IMR-90 (cell line): ENCODE data around the gene C2CD4D. TPM values are rescaled to one million over a fixed set of nuclear protein-coding genes. Genes with fewer than 3 reads are reported as not detected.

Source experiments
- ATAC-seq: fragments of 200-7000 bp; cut with Tn5 transposase; 2 replicates; pipeline ENCODE4 v1.9.1; 2020; ENCODE audit warnings: low read depth, mild to moderate bottlenecking, moderate library complexity
- BruUV-seq: library from RNA; stranded (reverse); fragments of 400-500 nt; replicated peaks from 2 replicates; lab custom pipeline; 2021; lab: Mats Ljungman, UMichigan
- CTCF ChIA-PET: fragments of 300-600 bp; formaldehyde crosslinking; extraction: SDS; loops from one replicate; lab custom pipeline; 2021; ENCODE audit warnings: antibody characterized with exemption; lab: Yijun Ruan, JAX
- POLR2A ChIA-PET: fragments of 300-600 bp; sonication (Branson Sonifier 250); formaldehyde crosslinking; loops from one replicate; lab custom pipeline; 2022; ENCODE audit warnings: antibody characterized with exemption; ENCODE audit not compliant: unreplicated experiment; lab: Charles Lee
- DNase-seq: peaks from one replicate; pipeline ENCODE4 v3.0.0; 2013
- H2AFZ ChIP-seq: replicated peaks from 2 replicates; pipeline ENCODE3; 2013; ENCODE audit warnings: low read length, mild to moderate bottlenecking; ENCODE audit not compliant: poor library complexity
- H2AK5ac ChIP-seq: 2 replicates; pipeline ENCODE4 v1.6.1; 2013; ENCODE audit warnings: low read depth, low read length, inconsistent platforms
- H2AK9ac ChIP-seq: replicated peaks from 2 replicates; pipeline ENCODE3; 2013; ENCODE audit warnings: mild to moderate bottlenecking, low read depth, low read length, moderate library complexity; ENCODE audit not compliant: poor library complexity
- H2BK120ac ChIP-seq: 2 replicates; pipeline ENCODE4 v1.6.1; 2013; ENCODE audit warnings: low read depth, low read length, inconsistent platforms
- H2BK15ac ChIP-seq: 3 replicates; pipeline ENCODE4 v1.6.1; 2013; ENCODE audit warnings: low read depth, low read length, inconsistent platforms
- H2BK20ac ChIP-seq: 2 replicates; pipeline ENCODE4 v1.6.1; 2013; ENCODE audit warnings: low read depth, mild to moderate bottlenecking, inconsistent platforms, low read length, moderate library complexity
- H2BK5ac ChIP-seq: 2 replicates; pipeline ENCODE4 v1.6.1; 2013; ENCODE audit warnings: mild to moderate bottlenecking, low read depth, low read length, inconsistent platforms; ENCODE audit not compliant: poor library complexity, severe bottlenecking
- H3K14ac ChIP-seq: replicated peaks from 2 replicates; pipeline ENCODE4 v1.6.1; 2013; ENCODE audit warnings: low read depth, low read length, inconsistent platforms
- H3K18ac ChIP-seq: 2 replicates; pipeline ENCODE4 v1.6.1; 2013; ENCODE audit warnings: low read depth, low read length, control low read depth
- H3K23ac ChIP-seq: 2 replicates; pipeline ENCODE4 v1.6.1; 2013; ENCODE audit warnings: low read depth, low read length, inconsistent platforms
- H3K27ac ChIP-seq: 2 replicates; pipeline ENCODE4 v1.5.1; 2013; ENCODE audit warnings: mild to moderate bottlenecking, control low read depth, low read length; ENCODE audit not compliant: insufficient read depth
- H3K27me3 ChIP-seq: 2 replicates; pipeline ENCODE4 v1.6.1; 2013; ENCODE audit warnings: low read length; ENCODE audit not compliant: control insufficient read depth, insufficient read depth
- H3K36me3 ChIP-seq: 2 replicates; pipeline ENCODE4 v1.6.1; 2013; ENCODE audit warnings: low read length, mixed read lengths; ENCODE audit not compliant: control insufficient read depth, insufficient read depth
- H3K4ac ChIP-seq: 2 replicates; pipeline ENCODE4 v1.6.1; 2013; ENCODE audit warnings: low read depth, low read length, inconsistent platforms
- H3K4me1 ChIP-seq: 2 replicates; pipeline ENCODE4 v1.6.1; 2013; ENCODE audit warnings: low read length, mixed read lengths; ENCODE audit not compliant: control insufficient read depth, insufficient read depth
- H3K4me2 ChIP-seq: 2 replicates; pipeline ENCODE4 v1.6.1; 2013; ENCODE audit warnings: low read depth, mild to moderate bottlenecking, control low read depth, low read length, moderate library complexity
- H3K4me3 ChIP-seq: 2 replicates; pipeline ENCODE4 v1.5.1; 2013; ENCODE audit warnings: low read depth, mild to moderate bottlenecking, control low read depth, low read length, moderate library complexity; ENCODE audit not compliant: insufficient read depth
- H3K56ac ChIP-seq: 2 replicates; pipeline ENCODE4 v1.6.1; 2013; ENCODE audit warnings: low read length, inconsistent platforms; ENCODE audit not compliant: insufficient read depth; ENCODE audit errors: extremely low read depth
- H3K79me1 ChIP-seq, 2 experiments: 2 replicates each; pipeline ENCODE4 v1.6.1; 2013; ENCODE audit warnings: low read length in 2 of 2, inconsistent platforms in 1 of 2, low read depth in 1 of 2
- H3K9ac ChIP-seq: 2 replicates; pipeline ENCODE4 v1.6.1; 2013; ENCODE audit warnings: low read depth, low read length, control low read depth
- H3K9me1 ChIP-seq: 2 replicates; pipeline ENCODE4 v1.6.1; 2013; ENCODE audit warnings: low read length, inconsistent platforms; ENCODE audit not compliant: insufficient read depth
- H3K9me3 ChIP-seq: 2 replicates; pipeline ENCODE4 v1.6.1; 2013; ENCODE audit warnings: low read length; ENCODE audit not compliant: control insufficient read depth, insufficient read depth
- H4K20me1 ChIP-seq: 2 replicates; pipeline ENCODE4 v1.6.1; 2013; ENCODE audit warnings: low read length, inconsistent platforms; ENCODE audit not compliant: insufficient read depth
- H4K5ac ChIP-seq: 2 replicates; pipeline ENCODE4 v1.6.1; 2013; ENCODE audit warnings: mild to moderate bottlenecking, low read depth, low read length, control low read depth
- H4K8ac ChIP-seq, 2 experiments: 2 replicates each; pipeline ENCODE4 v1.6.1; 2013; ENCODE audit warnings: low read depth in 2 of 2, low read length in 2 of 2, control low read depth in 1 of 2, inconsistent platforms in 1 of 2
- H4K91ac ChIP-seq: 2 replicates; pipeline ENCODE4 v1.6.1; 2013; ENCODE audit warnings: low read depth, low read length, inconsistent platforms; ENCODE audit not compliant: insufficient read depth
- CEBPB ChIP-seq: IDR thresholded peaks from 2 replicates; pipeline ENCODE4 v1.6.1; 2012; ENCODE audit warnings: low read depth, low read length, improper control_type of control experiment
- CHD1 ChIP-seq: IDR thresholded peaks from 2 replicates; pipeline ENCODE4 v1.6.1; 2012; ENCODE audit warnings: low read depth, low read length, improper control_type of control experiment
- MAZ ChIP-seq: IDR thresholded peaks from 2 replicates; pipeline ENCODE4 v1.6.1; 2012; ENCODE audit warnings: low read depth, mild to moderate bottlenecking, low read length, improper control_type of control experiment, moderate library complexity, borderline replicate concordance
- MXI1 ChIP-seq: IDR thresholded peaks from 2 replicates; pipeline ENCODE4 v1.6.1; 2012; ENCODE audit warnings: low read depth, mild to moderate bottlenecking, low read length, moderate library complexity, borderline replicate concordance
- RAD21 ChIP-seq: IDR thresholded peaks from 2 replicates; pipeline ENCODE4 v1.6.1; 2012; ENCODE audit warnings: low read length, improper control_type of control experiment
- SMC3 ChIP-seq: fragments of 150-350 bp; IDR thresholded peaks from 2 replicates; pipeline ENCODE4 v1.6.1; 2016; ENCODE audit warnings: low read depth, mild to moderate bottlenecking, antibody characterized with exemption, low read length, moderate library complexity
- WGBS, 2 experiments: methylation state at CpG; one replicate each; pipeline versions ENCODE4 v1.1.5 to v1.1.7; 2013; ENCODE audit warnings: missing lambda C conversion rate in 2 of 2; ENCODE audit not compliant: insufficient read length in 1 of 2; ENCODE audit errors: extremely low coverage in 2 of 2; 5-methylcytosine and 5-hydroxymethylcytosine counted together
- dilution Hi-C: fragments of 300-500 bp; cut with HindIII; formaldehyde crosslinking; loops from one replicate; pipeline ENCODE4 v1.14.3; 2018; ENCODE audit warnings: low sequenced_read_pairs; ENCODE audit not compliant: unreplicated experiment
- in situ Hi-C: fragments of 300-500 bp; cut with MboI; formaldehyde crosslinking; loops from 3 replicates; pipeline ENCODE4 v1.14.3; 2019; ENCODE audit warnings: low sequenced_read_pairs, inconsistent platforms, mixed read lengths
- intact Hi-C: fragments of 100-400 bp; cut with micrococcal nuclease; formaldehyde crosslinking; loops from 2 replicates; pipeline ENCODE4 v1.10.0; 2022
- polyA plus RNA-seq, 3 experiments: library from polyadenylated mRNA; depleted of rRNA; stranded (reverse); fragments of >200 nt; gene quantifications; 2 replicates each; pipeline ENCODE4 v1.2.3, GENCODE V29; 2012; ENCODE audit warnings: low replicate concordance in 1 of 3
- total RNA-seq: library from RNA; depleted of rRNA; stranded (reverse); fragments of >200 nt; gene quantifications from 2 replicates; pipeline ENCODE4 v1.2.3, GENCODE V29; 2012

C2CD4D gene
- total and polyA plus RNA-seq, 2 of the 4 experiments (the other 2 are of a cell fraction), result not detected

- Histone ChIP-seq H3K4me2 (no peak overlapping the region), H3K9ac (no peak overlapping the region), H3K4me3 (no peak overlapping the region), H3K27me3 (peaks cover 74% of the 10 kb centered on the region), H4K91ac (no peak overlapping the region), H3K27ac (no peak overlapping the region), H3K4me1 (no peaks in the 10 kb centered on the region), H3K18ac (no peak overlapping the region), H2AK5ac (no peak overlapping the region), H2BK5ac (no peak overlapping the region), H2AK9ac (no peak overlapping the region), H3K36me3 (no peaks in the 10 kb centered on the region), H2BK20ac (no peak overlapping the region), H4K20me1 (no peaks in the 10 kb centered on the region), H3K9me1 (no peaks in the 10 kb centered on the region), H3K9me3 (no peaks in the 10 kb centered on the region), H3K23ac (no peak overlapping the region), H2BK15ac (no peak overlapping the region), H2AFZ (no peak overlapping the region), H3K56ac (no peak overlapping the region), H3K4ac (no peak overlapping the region), H2BK120ac (no peak overlapping the region), H3K14ac (no peak overlapping the region), H4K8ac (no peak overlapping the region), H3K79me1 (no peaks in the 10 kb centered on the region), H4K5ac (no peak overlapping the region)
- dilution Hi-C loops (no loop called here), in situ Hi-C loops (no loop called here), intact Hi-C loops (no loop called here)
- ChIA-PET CTCF (no interaction called here), POLR2A (no interaction called here)
- no peak for TF ChIP-seq CEBPB
- no peak for TF ChIP-seq MAZ
- no peak for TF ChIP-seq MXI1
- TF ChIP-seq CHD1, result no peak
- no peak for TF ChIP-seq SMC3
- TF ChIP-seq RAD21, result no peak
- no TSS peak for BruUV-seq
- WGBS, 2 experiments, result 8% methylated on average over 2 of the region's 7 CpGs; no CpG with 5 or more reads in 1 of the 2 experiments
- DNase-seq (no peak), ATAC-seq (no peak)
Measured at GRCh38 chr1:151819976-151820623, 19.5 kb downstream of the C2CD4D start.
